Thymus (tissue), 11 donors: Measurements from ENCODE around the gene MEX3A. TPM values are rescaled to one million over a fixed set of nuclear protein-coding genes. Genes with fewer than 3 reads are reported as not detected.

Source experiments
- DNase-seq, 9 donors: peaks; one replicate each; pipeline ENCODE4 v3.0.0-alpha.2; 2013; ENCODE audit warnings: low spot score in 9 of 9, low read depth in 6 of 9, missing footprints in 1 of 9
- H3K27ac ChIP-seq, 2 donors: one replicate each; pipeline ENCODE4 v1.5.1; 2013; ENCODE audit warnings: control low read depth in 1 of 2, low read depth in 1 of 2, low read length in 1 of 2, mild to moderate bottlenecking in 1 of 2, moderate library complexity in 1 of 2
- H3K27me3 ChIP-seq, 2 donors: one replicate each; pipeline ENCODE4 v1.5.1; 2013; ENCODE audit warnings: low read length in 1 of 2; ENCODE audit not compliant: control insufficient read depth in 2 of 2, insufficient read depth in 1 of 2
- H3K36me3 ChIP-seq, 2 donors: one replicate each; pipeline ENCODE4 v1.5.1; 2013; ENCODE audit warnings: low read length in 1 of 2, mild to moderate bottlenecking in 1 of 2, moderate library complexity in 1 of 2; ENCODE audit not compliant: control insufficient read depth in 2 of 2, insufficient read depth in 2 of 2
- H3K4me1 ChIP-seq, 2 donors: one replicate each; pipeline ENCODE4 v1.5.1; 2013; ENCODE audit warnings: low read length in 2 of 2; ENCODE audit not compliant: control insufficient read depth in 2 of 2, insufficient read depth in 2 of 2
- H3K4me3 ChIP-seq, 2 donors: one replicate each; pipeline ENCODE4 v1.5.1; 2013; ENCODE audit warnings: low read length in 2 of 2, control low read depth in 1 of 2, mild to moderate bottlenecking in 1 of 2
- H3K9me3 ChIP-seq, 2 donors: one replicate each; pipeline ENCODE4 v1.5.1; 2013; ENCODE audit warnings: low read length in 1 of 2, mild to moderate bottlenecking in 1 of 2; ENCODE audit not compliant: control insufficient read depth in 2 of 2, insufficient read depth in 1 of 2
- WGBS: extraction: QIAGEN DNeasy Blood & Tissue Kit; methylation state at CpG from one replicate; pipeline ENCODE4 v1.1.7; 2013; 5-methylcytosine and 5-hydroxymethylcytosine counted together
- polyA plus RNA-seq: library from polyadenylated mRNA; stranded (reverse); fragments of 200-250 nt; gene quantifications from one replicate; pipeline ENCODE4 v1.2.3, GENCODE V29; 2013
- total RNA-seq: library from RNA; stranded (reverse); fragments of 120-200 nt; gene quantifications from one replicate; pipeline ENCODE4 v1.2.4, GENCODE V29; 2013
- donor health status: healthy.

MEX3A gene
- total and polyA plus RNA-seq, 2 donors = 0.55 to 1.3 TPM

GRCh38 chr1:156078728-156079127 lies 3.5 kb downstream of the MEX3A start:
- Histone ChIP-seq H3K36me3 (peaks cover 0 to 3% of the 10 kb centered on the region in 2 donors), H3K4me3 (no peak overlapping the region), H3K27ac (no peak overlapping the region), H3K9me3 (peaks cover 0 to 3% of the 10 kb centered on the region in 2 donors), H3K4me1 (peaks cover 5 to 37% of the 10 kb centered on the region in 2 donors), H3K27me3 (peaks cover 14 to 39% of the 10 kb centered on the region in 2 donors)
- 97% methylated on average over 5 of the region's 5 CpGs for WGBS
- DNase-seq = no peak

GRCh38 chr1:156077430-156077760 lies 4.9 kb downstream of the MEX3A start:
- 97% methylated on average over 19 of the region's 19 CpGs for WGBS
- no peak for DNase-seq
- H3K36me3 ChIP-seq = peaks cover 0 to 3% of the 10 kb centered on the region in 2 donors
- no peak overlapping the region for H3K27ac ChIP-seq
- H3K27me3 ChIP-seq = peaks cover 8 to 26% of the 10 kb centered on the region in 2 donors
- H3K4me1 ChIP-seq = peaks cover 0 to 31% of the 10 kb centered on the region in 2 donors
- H3K4me3 ChIP-seq = no peak overlapping the region
- H3K9me3 ChIP-seq = no peaks in the 10 kb centered on the region

DNA sequence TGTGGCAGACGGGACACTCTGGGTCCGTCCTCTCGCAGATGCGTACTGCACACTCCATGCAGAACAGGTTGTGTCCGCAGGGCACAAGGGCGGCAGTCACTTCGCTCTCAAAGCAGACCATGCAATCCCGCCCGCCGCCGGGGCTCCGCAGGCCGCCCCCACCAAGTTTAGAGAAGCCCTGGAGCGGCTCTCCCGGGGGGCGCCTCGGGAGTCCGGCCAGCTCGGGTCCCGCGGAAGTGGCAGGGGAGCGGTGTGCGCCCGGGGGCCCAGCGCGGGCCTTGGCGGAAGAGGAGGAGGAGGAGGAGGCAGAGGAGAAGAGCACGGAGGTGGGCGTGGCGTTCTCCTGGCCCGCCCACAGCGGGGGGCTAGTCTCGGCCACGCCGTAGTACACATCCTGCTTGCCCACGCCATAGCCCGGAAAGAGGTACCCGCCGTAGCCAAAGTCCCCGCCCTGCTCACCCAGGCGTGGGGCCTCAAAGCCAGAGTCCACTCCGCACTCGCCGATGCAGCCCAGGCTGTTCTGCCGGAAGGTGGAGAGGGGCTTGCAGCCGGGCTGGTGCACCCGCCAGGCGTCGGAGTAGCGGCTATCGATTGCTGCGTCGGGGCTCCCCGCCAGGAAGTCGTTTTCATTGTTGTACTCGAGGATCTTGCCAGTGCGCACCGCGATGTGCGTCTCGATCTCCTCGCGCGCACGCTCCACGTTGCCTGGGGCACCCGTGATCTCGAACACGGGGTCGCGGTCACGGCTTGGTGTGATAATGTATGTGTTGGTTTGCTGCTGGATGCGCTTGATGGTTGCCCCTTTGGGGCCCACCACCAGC lies 5.4 kb downstream of the MEX3A start:
- Histone ChIP-seq H3K27me3 (peaks cover 5 to 20% of the 10 kb centered on the region in 2 donors), H3K36me3 (peaks cover 0 to 3% of the 10 kb centered on the region in 2 donors), H3K27ac (no peak overlapping the region), H3K9me3 (no peaks in the 10 kb centered on the region), H3K4me3 (no peak overlapping the region), H3K4me1 (peaks cover 0 to 29% of the 10 kb centered on the region in 2 donors)
- 86% methylated on average over 73 of the region's 73 CpGs for WGBS
- DNase-seq = peak in 1 of 9 donors; percentile 32

GRCh38 chr1:156075775-156076204 lies 6.5 kb downstream of the MEX3A start:
- WGBS = 86% methylated on average over 4 of the region's 4 CpGs
- H3K4me3 ChIP-seq = no peak overlapping the region
- peaks cover 0 to 3% of the 10 kb centered on the region in 2 donors for H3K36me3 ChIP-seq
- peaks cover 0 to 11% of the 10 kb centered on the region in 2 donors for H3K27me3 ChIP-seq
- no peak for DNase-seq
- no peak overlapping the region for H3K27ac ChIP-seq
- H3K9me3 ChIP-seq = no peaks in the 10 kb centered on the region
- peaks cover 0 to 23% of the 10 kb centered on the region in 2 donors for H3K4me1 ChIP-seq

- no peaks in the 10 kb centered on the region for H3K9me3 ChIP-seq
- H3K36me3 ChIP-seq = peaks cover 0 to 3% of the 10 kb centered on the region in 2 donors
- no peak overlapping the region for H3K27ac ChIP-seq
- 89% methylated on average over 3 of the region's 3 CpGs for WGBS
- H3K4me3 ChIP-seq = no peak overlapping the region
- peaks cover 0 to 23% of the 10 kb centered on the region in 2 donors for H3K4me1 ChIP-seq
- peaks cover 0 to 4% of the 10 kb centered on the region in 2 donors for H3K27me3 ChIP-seq
- DNase-seq = no peak
Measured at GRCh38 chr1:156075162-156075561, 7.1 kb downstream of the MEX3A start.

GRCh38 chr1:156074661-156075060 lies 7.6 kb downstream of the MEX3A start:
- no peak for DNase-seq
- Histone ChIP-seq H3K27me3 (peaks cover 0 to 2% of the 10 kb centered on the region in 2 donors), H3K9me3 (no peaks in the 10 kb centered on the region), H3K27ac (no peak overlapping the region), H3K4me1 (peaks cover 0 to 23% of the 10 kb centered on the region in 2 donors), H3K4me3 (no peak overlapping the region), H3K36me3 (peaks cover 0 to 3% of the 10 kb centered on the region in 2 donors)
- 90% methylated on average over 8 of the region's 8 CpGs for WGBS

DNA sequence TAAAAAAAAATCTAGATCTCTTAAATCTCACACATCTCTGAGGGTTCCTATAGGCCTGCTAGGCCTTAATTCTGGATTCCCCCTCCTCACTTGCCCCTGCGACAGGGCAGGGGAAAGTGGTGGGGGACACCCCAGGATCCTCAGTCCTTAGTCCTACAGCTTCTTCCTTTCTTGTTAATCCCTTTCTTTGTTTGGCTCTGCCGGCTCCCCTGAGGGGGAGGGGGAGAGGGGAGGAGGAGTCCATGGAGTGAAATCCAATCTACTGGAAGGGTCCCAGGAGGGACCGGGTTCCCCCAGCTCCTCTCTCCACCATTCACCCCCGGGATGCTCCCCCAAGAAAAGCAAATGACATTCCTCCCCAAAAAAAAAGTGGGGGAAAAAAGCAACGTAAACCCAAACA lies 8.5 kb downstream of the MEX3A start:
- H3K27me3 ChIP-seq = peaks cover 0 to 2% of the 10 kb centered on the region in 2 donors
- no peak for DNase-seq
- WGBS = 96% methylated on average over 5 of the region's 5 CpGs
- peaks cover 0 to 3% of the 10 kb centered on the region in 2 donors for H3K36me3 ChIP-seq
- no peak overlapping the region for H3K4me3 ChIP-seq
- H3K9me3 ChIP-seq = no peaks in the 10 kb centered on the region
- no peak overlapping the region for H3K27ac ChIP-seq
- H3K4me1 ChIP-seq = peaks cover 0 to 23% of the 10 kb centered on the region in 2 donors

GRCh38 chr1:156073110-156073687 lies 9.1 kb downstream of the MEX3A start:
- WGBS = 40% methylated on average over 1 of the region's 1 CpG
- Histone ChIP-seq H3K36me3 (peaks cover 0 to 3% of the 10 kb centered on the region in 2 donors), H3K4me1 (peaks cover 0 to 23% of the 10 kb centered on the region in 2 donors)

GRCh38 chr1:156072251-156072650 lies 10.0 kb downstream of the MEX3A start:
- 81% methylated on average over 6 of the region's 6 CpGs for WGBS
- Histone ChIP-seq H3K36me3 (peaks cover 0 to 2% of the 10 kb centered on the region in 2 donors), H3K27ac (no peak overlapping the region), H3K9me3 (no peaks in the 10 kb centered on the region), H3K27me3 (no peaks in the 10 kb centered on the region), H3K4me1 (peaks cover 0 to 23% of the 10 kb centered on the region in 2 donors), H3K4me3 (no peak overlapping the region)
- DNase-seq = no peak

More at GRCh38 chr1:156073110-156073687, 9.1 kb downstream of the MEX3A start:
- no peak overlapping the region for H3K4me3 ChIP-seq
- DNase-seq = no peak
- H3K27me3 ChIP-seq = peaks cover 0 to under 1% of the 10 kb centered on the region in 2 donors
- H3K27ac ChIP-seq = no peak overlapping the region
- no peaks in the 10 kb centered on the region for H3K9me3 ChIP-seq
